Measurements from ENCODE around the gene DDT.
"Not testable (repeated sequence)": the region's sequence is repeated elsewhere in the genome, so short reads cannot be mapped to it uniquely, and the experiment has no call there.

Gene DDT
- total RNA-seq, result 4.8 to 8.0 reads per million in 2 experiments

DNA sequence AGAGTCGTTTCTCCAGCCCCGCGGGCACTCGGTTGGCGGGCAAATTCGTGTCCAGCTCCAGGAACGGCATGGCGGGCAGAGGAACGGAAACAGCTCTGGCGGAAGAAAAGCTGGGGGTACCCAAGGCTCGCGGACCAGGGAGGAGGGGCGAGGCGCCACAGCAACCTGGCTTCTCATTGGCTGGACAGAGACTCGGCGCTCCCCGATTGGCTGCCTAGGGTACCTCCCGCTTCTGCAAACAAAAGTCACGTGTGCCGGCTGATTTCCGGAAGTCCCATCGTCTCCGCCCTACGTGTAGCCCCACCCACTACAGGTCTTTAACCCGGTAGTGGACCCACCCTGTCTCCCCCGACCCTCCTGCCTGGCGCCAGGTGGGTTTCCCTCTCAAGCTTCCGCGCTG, at the start of gene DDT:
Gene DDT (minus strand): TSS at position 97 of the 400 bp plus-strand sequence. CDS start 27 bp downstream, at position 70.
- DNase-seq (ENCODE audit: low read depth), result not testable (repeated sequence)

DNA sequence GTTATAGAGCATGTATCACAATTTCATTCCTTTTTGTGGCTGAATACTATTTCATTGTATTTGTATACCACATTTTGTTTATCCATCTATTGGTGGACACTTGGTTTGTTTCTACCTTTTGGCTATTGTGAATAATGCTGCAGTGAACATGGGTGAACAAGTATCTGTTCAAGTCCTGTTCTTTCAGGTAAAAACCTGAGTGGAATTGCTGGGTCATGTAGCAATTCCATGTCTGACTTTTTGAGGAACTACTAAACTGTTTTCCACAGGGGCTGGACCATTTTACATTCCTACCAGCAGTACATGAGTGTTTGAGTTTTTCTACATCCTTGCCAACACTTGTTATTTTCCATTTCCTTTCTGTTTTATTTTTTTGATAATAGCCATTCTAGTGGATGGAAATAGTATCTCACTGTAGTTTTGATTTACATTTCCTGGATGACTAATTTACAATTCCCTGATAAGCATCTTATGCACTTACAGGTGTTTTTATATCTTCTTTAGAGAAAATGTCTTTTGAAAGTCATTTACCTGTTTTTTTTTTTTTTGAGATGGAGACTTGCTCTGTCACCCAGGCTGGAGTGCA, 49.1 kb upstream of the DDT start:
- no peak for DNase-seq (ENCODE audit: low read depth)

DNA sequence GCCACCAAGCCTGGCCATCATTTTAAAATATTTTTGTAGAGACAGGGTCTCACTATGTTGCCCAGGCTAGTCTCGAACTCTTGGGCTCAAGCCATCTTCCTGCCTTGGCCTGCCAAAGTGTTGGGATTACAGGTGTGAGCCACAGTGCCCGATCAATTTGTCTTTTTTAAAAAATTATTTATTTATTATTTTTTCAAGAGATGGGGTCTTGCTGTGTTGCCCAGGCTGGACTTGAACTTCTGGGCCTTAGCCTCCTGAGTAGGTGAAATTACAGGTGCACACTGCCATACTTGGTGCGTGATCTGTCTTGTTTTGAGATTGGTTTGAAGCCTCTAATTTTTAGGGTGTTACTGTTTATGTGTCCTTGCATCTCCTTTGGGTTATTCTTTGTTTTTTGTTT, 47.1 kb upstream of the DDT start:
- no peak for DNase-seq (ENCODE audit: low read depth)

DNA sequence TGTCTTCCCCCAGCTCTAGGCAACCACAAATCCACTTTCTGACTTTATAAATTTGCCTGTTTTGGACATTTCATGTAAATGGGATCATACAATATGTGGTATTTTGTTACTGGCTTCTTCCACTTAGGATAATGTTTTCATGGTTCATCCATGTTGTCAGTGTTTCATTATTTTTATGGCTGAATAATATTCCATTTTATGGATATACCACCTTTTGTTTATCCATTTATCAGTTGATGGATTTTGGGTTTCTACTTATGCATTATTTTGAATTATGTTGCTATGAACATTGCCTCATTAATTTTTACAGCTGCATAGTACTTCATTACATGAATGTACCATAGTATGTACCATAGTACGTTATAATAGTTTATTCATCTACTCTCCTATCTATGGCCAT, 41.9 kb upstream of the DDT start:
- no peak for DNase-seq (ENCODE audit: low read depth)

- no peak for DNase-seq (ENCODE audit: low read depth)
Measured at GRCh38 chr22:24011735-24012068, 37.5 kb upstream of the DDT start.

DNA sequence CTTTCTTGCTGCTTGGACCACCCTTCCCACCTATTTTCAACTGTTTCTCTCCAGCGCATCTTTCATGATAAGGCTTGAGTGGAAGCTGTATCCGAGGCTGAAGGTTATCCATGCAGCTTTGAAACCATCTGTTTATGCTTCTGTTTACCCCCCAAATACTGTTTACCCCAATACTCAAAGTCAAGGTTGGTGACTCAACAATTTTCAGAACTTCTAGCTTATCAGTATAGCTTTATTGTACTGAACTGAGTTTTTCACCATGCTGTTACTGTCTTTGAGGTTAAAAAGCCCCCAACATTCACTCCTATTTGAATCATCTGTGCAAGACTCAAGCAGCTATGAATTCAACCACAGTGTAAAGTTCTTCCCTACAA, 35.8 kb upstream of the DDT start:
- DNase-seq (ENCODE audit: low read depth), result no peak

GRCh38 chr22:24009227-24010017, 35.2 kb upstream of the DDT start:
- DNase-seq (ENCODE audit: low read depth), result no peak

GRCh38 chr22:24008381-24009226, 34.4 kb upstream of the DDT start:
- DNase-seq (ENCODE audit: low read depth), result no peak

- no peak for DNase-seq (ENCODE audit: low read depth)
Measured at GRCh38 chr22:24008022-24008283, 33.7 kb upstream of the DDT start.

- DNase-seq (ENCODE audit: low read depth), result no peak
Measured at GRCh38 chr22:24007253-24008021, 33.2 kb upstream of the DDT start.

DNA sequence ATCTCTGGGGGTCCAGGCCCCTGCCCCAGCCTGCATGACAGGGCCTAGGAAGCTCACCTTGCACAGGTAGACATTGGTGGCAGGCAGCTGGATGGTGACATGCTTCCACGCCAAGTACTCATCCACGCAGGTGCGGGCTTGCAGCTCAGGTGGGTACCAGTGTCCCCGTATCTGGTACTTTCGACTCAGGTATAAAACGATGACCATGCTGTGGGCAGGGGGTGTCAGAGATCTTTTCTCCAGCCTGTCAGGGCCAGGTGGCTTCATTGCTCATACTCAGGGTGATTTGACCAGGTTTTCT, 32.6 kb upstream of the DDT start:
- no peak for DNase-seq (ENCODE audit: low read depth)

DNA sequence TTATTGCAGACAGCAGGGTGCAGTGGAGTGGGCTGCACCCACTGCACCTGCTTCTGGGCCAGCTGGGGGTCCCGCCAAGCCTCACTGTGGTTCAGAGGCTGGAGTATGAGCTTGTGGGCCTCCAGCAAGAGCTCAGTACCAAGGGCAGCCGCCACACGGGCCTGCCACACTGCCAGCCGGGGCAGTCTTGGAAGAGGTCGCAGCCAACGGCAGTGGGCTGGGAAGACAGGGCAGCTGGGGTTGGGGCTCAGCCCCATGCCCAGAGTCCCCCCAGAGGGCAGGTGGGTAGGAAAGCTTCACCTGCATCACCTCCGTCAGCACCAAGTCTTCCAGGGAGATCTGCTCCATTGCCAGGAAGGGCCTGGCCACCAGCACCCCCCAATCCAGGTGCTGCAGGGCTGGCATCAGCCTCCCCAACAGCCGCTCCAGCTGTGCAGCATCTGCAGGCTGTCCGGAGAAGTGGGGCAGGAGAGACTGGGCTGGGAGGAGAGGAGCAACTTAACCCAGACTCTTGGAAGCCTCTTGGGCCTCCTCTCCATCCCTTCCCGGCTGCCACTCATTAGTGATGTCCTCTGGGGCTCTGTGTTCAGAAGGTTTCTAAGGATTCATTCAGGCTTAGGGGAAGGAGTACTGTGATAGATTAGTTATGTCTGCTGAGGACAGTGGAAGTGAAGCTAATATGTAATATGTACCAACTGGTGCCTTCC, 32.1 kb upstream of the DDT start:
- no peak for DNase-seq (ENCODE audit: low read depth)

DNA sequence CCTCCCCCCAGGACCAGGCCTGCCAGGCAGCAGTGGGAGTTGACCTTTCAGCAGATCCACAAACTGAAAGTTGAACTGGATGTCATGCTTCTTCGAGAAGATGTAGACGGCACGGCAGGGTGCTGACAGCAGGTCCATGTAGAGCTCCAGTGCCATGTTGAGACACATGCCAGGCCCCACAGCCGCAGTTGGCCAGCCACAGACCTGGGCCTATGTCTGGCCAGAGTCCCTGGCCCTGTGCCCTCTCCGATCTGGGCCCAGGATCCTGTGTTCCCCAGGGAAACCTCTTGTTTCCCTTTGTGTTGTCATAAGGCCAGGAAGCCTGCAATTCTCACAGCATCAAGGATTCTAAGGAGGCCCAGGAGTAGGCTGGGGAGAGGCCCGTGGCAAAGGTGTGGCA, 31.0 kb upstream of the DDT start, which contains the start of gene GSTT4:
Gene GSTT4 (minus strand): TSS at position 253 of the 400 bp plus-strand sequence. CDS start 97 bp downstream, at position 156.
- DNase-seq (ENCODE audit: low read depth), result no peak

DNA sequence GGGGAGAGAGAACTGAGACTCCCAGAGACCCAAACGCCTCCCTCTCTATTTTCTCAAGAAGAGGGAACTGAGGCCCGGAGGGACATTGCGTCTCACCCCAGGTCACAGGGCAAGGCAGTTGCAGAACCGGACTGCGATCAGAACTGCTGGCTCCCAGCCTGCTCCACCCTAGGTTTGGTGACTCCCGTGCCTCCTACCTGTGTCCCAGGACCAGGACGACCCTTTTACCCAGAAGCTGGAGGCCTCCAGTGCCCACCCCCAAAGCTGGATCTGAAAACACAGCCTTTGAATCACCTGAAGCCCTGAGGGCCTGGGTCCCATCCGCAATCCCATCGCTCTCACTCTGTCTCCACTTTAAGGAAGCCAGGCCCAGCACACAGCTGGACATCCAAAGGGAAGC, 29.6 kb upstream of the DDT start:
- DNase-seq (ENCODE audit: low read depth), result no peak

DNA sequence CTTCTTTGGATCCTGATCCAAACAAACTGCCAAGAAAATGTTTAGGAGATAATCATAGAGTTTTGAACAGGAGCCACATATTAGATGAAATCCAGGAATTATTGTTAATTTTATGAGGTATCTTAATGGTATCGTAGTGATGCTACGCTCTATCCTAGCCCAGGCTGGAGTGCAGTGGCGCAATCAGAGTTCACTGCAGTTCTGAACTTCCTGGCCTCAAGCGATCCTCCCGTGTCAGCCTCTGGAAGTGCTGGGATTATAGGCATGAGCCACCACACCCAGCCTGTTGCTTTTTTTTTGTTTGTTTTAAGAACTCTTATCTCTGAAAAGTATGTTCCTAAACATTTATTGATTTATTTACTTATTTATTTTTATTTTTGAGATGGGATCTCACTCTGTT, 28.6 kb upstream of the DDT start:
- DNase-seq (ENCODE audit: low read depth), result no peak

DNA sequence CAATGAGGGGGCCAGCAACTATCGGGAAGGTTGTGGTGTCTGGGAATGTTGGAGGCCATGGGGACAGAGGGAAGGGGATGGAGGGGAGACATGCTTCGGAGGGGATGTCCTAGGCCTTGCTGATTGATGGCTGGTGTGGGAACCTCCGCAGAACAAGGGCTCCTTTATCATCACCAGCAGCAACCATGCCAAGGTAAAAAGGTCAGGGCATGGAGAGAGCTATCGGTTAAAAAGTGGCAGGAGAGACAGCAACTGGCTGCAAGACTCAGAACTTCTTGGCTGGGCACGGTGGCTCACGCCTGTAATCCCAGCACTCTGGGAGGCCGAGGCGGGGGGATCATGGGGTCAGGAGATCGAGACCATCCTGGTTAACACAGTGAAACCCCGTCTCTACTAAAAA, 28.0 kb upstream of the DDT start:
- no peak for DNase-seq (ENCODE audit: low read depth)

DNA sequence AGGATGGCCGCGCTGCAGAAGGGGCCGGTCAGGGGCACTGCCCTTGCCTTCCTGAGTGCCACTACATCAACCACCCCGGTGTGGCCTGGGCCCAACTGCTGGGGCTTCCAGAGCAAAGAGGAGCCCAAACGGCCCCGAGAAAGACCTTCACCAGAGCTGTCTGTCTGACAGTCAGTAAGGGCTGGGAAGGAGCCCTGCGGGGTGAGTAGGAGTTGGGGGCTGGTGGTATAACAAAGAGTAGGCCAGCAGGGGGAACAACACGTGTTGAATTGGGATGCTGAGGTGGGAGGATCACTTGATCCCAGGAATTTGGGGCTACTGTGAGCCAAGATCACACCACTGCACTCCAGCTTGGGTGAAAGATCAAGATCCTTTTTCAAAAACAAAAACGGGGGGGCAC, 27.1 kb upstream of the DDT start:
- DNase-seq (ENCODE audit: low read depth), result no peak

DNA sequence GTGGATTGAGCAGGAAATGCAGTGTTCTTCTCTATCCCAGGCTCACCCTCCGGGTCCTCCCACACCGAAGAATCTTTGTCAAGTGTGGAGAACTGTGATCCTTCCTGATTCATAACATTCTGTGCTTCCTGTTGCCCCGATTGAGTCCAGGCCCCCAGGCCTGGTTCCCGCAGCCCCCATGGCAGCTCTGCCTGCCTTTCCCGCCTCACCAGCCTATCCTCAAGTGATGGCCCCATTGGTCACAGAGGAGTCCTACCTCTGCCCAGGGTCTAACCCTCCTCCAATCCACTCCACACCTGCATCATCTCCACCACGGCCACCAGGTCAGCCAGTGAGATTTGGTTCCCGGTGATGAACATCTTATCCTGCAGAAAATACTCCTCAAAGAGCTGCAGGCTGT, 25.5 kb upstream of the DDT start:
- DNase-seq (ENCODE audit: low read depth), result not testable (repeated sequence)

- DNase-seq (ENCODE audit: low read depth), result no peak
Measured at GRCh38 chr22:23997092-23997491, 22.9 kb upstream of the DDT start.

GRCh38 chr22:23993581-23994177, 19.4 kb upstream of the DDT start:
- not testable (repeated sequence) for DNase-seq (ENCODE audit: low read depth)

DNA sequence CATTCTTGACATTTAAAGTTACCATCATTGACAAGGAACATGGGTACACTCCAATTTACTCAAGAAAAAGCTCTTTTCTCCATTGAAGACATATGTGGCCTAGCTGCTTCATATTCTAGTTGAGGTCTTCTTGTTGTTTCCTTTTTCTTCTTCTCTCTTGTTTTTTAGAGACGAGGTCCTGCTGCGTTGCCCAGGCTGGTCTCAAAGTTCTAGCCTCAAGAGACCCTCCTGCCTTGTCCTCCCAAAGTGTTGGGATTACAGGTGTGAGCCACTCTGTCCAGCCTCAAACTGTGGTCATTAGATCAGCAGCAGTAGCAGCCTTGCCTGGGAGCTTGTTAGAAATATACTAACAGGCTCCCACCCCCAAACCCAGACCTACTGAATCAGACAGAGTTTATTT, 18.8 kb upstream of the DDT start:
- DNase-seq (ENCODE audit: low read depth), result not testable (repeated sequence)
